Upper lobe of left lung (tissue), 4 donors: ENCODE measurements around the gene PA2G4.

Source experiments
- CTCF ChIP-seq, 6 experiments: fragments of 450-650 bp in 4 of 6; fragments of 200-600 bp in 2 of 6; sonication (generic) in 2 of 6; IDR thresholded peaks; one replicate each; pipeline ENCODE4 v1.5.1; 2016 to 2019; ENCODE audit warnings: antibody characterized with exemption in 6 of 6
- EP300 ChIP-seq, 4 donors: sonication (generic); formaldehyde crosslinking; IDR thresholded peaks; one replicate each; pipeline ENCODE4 v1.5.1; 2017; ENCODE audit warnings: antibody characterized with exemption in 4 of 4, control low read depth in 2 of 4
- POLR2AphosphoS5 ChIP-seq, 2 donors: sonication (generic); formaldehyde crosslinking; IDR thresholded peaks; one replicate each; pipeline ENCODE4 v1.5.1; 2017; ENCODE audit warnings: antibody characterized with exemption in 2 of 2

GRCh38 chr12:56110571-56110970, 6.2 kb downstream of the PA2G4 start:
- TF ChIP-seq CTCF (IDR thresholded peaks at IDR 0.05) (no peak), EP300 (IDR thresholded peaks at IDR 0.05) (no peak), POLR2AphosphoS5 (IDR thresholded peaks at IDR 0.05) (no peak)
